Type B pancreatic cell (in vitro differentiated cells): ENCODE measurements around the gene CKAP2L. TPM values are rescaled to one million over a fixed set of nuclear protein-coding genes. Genes with fewer than 3 reads are reported as not detected.

ENCODE experiments used
- DNase-seq: peaks from one replicate; pipeline ENCODE4 v3.0.0; 2021; ENCODE audit warnings: mixed read lengths; ENCODE audit not compliant: unreplicated experiment; ENCODE audit errors: extremely low spot score
- H3K27ac Mint-ChIP-seq: 2 replicates; pipeline ENCODE4 v1.8.0; 2021; ENCODE audit warnings: mild to moderate bottlenecking, mixed read lengths
- H3K27me3 Mint-ChIP-seq: 2 replicates; pipeline ENCODE4 v1.8.0; 2021; ENCODE audit warnings: mixed read lengths
- H3K36me3 Mint-ChIP-seq: 2 replicates; pipeline ENCODE4 v1.8.0; 2021; ENCODE audit warnings: mixed read lengths
- H3K4me1 Mint-ChIP-seq: one replicate; pipeline ENCODE4 v1.8.0; 2021; ENCODE audit warnings: mixed read lengths; ENCODE audit not compliant: unreplicated experiment
- H3K4me3 Mint-ChIP-seq: 2 replicates; pipeline ENCODE4 v1.8.0; 2021; ENCODE audit warnings: mild to moderate bottlenecking, mixed read lengths
- H3K9me3 Mint-ChIP-seq: 2 replicates; pipeline ENCODE4 v1.8.0; 2021; ENCODE audit warnings: mixed read lengths
- total RNA-seq: library from RNA; stranded (reverse); gene quantifications from 2 replicates; pipeline ENCODE4 v1.2.1, GENCODE V29; 2021; ENCODE audit warnings: low replicate concordance
- TF ChIP-seq, protein P1 (sequence below): fragments of 200-600 bp; sonication (generic); conservative IDR thresholded peaks from 2 replicates; pipeline ENCODE4 v1.5.0; 2021; ENCODE audit warnings: antibody characterized with exemption, mild to moderate bottlenecking

Gene CKAP2L
- total RNA-seq, 1 donor from 2014 or later = 25.4 TPM

DNA sequence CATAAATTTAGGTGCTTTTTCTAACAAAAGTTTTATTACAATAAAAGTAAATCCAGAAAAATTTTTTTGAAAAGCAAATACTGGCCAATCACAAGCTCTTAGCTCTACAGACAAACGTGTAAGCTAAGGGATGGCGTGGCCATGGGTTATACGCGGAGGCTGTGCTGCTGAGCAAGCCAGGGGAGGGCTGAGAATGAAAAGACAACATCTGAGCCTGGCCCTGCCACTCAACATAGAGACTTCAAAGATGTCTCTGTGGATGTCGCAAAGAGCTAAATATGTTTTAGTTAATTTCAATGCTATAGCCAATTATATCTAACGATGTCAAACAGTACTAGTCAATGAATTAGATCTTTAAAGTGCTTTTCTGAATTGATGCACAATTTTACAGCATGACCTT is 76.9 kb downstream of the CKAP2L start:
- no peaks in the 10 kb centered on the region for H3K9me3 Mint-ChIP-seq
- H3K27ac Mint-ChIP-seq = no peak overlapping the region
- no peaks in the 10 kb centered on the region for H3K27me3 Mint-ChIP-seq
- no peaks in the 10 kb centered on the region for H3K36me3 Mint-ChIP-seq
- peaks cover 4% of the 10 kb centered on the region for H3K4me1 Mint-ChIP-seq
- no peak for DNase-seq
- no peak overlapping the region for H3K4me3 Mint-ChIP-seq
- TF ChIP-seq, protein P1, sequence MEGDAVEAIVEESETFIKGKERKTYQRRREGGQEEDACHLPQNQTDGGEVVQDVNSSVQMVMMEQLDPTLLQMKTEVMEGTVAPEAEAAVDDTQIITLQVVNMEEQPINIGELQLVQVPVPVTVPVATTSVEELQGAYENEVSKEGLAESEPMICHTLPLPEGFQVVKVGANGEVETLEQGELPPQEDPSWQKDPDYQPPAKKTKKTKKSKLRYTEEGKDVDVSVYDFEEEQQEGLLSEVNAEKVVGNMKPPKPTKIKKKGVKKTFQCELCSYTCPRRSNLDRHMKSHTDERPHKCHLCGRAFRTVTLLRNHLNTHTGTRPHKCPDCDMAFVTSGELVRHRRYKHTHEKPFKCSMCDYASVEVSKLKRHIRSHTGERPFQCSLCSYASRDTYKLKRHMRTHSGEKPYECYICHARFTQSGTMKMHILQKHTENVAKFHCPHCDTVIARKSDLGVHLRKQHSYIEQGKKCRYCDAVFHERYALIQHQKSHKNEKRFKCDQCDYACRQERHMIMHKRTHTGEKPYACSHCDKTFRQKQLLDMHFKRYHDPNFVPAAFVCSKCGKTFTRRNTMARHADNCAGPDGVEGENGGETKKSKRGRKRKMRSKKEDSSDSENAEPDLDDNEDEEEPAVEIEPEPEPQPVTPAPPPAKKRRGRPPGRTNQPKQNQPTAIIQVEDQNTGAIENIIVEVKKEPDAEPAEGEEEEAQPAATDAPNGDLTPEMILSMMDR = no peak

Other genes with a start within 250 kb of the CKAP2L start
- 29.3 and 39.9 TPM in 2 replicates for gene POLR1B, start 222.1 kb downstream of the CKAP2L start, total RNA-seq
- gene CHCHD5, start 180.0 kb downstream of the CKAP2L start, total RNA-seq = 25.6 and 33.5 TPM in 2 replicates
- gene SLC20A1, start 118.7 kb downstream of the CKAP2L start, total RNA-seq = 50.3 and 63.9 TPM in 2 replicates
- not detected in 2 replicates for gene NT5DC4, start 43.6 kb downstream of the CKAP2L start, total RNA-seq
- gene IL1A, start 19.9 kb upstream of the CKAP2L start, total RNA-seq = 0.60 and 1.6 TPM in 2 replicates
- 0.46 and 0.76 TPM in 2 replicates for gene IL1B, start 72.2 kb upstream of the CKAP2L start, total RNA-seq
- gene IL37, start 146.6 kb upstream of the CKAP2L start, total RNA-seq = not detected in 2 replicates
- gene IL36G, start 213.4 kb upstream of the CKAP2L start, total RNA-seq = not detected in 2 replicates
- gene IL36A, start 240.8 kb upstream of the CKAP2L start, total RNA-seq = not detected in 2 replicates